Lung (tissue), 12 donors: ENCODE measurements around the gene BCL7B. TPM values are rescaled to one million over a fixed set of nuclear protein-coding genes. Genes with fewer than 3 reads are reported as not detected.

Experiments
- ATAC-seq: fragments of 200-7000 bp; cut with Tn5 transposase; one replicate; pipeline ENCODE4 v1.9.1; 2020; ENCODE audit warnings: moderate number of reproducible peaks; ENCODE audit not compliant: insufficient read depth, low FRiP score
- DNase-seq, 3 donors: peaks; one replicate each; pipeline ENCODE4 v3.0.0-alpha.2; 2013 to 2017
- H3K27ac ChIP-seq, 2 donors: one replicate each; pipeline ENCODE4 v1.5.1; 2013; ENCODE audit warnings: mild to moderate bottlenecking in 2 of 2, moderate library complexity in 2 of 2, control low read depth in 1 of 2, inconsistent platforms in 1 of 2, low read depth in 1 of 2, low read length in 1 of 2
- H3K27me3 ChIP-seq, 3 donors: one replicate each; pipeline ENCODE4 v1.5.1; 2013; ENCODE audit warnings: low read length in 2 of 3; ENCODE audit not compliant: control insufficient read depth in 3 of 3, insufficient read depth in 3 of 3
- H3K36me3 ChIP-seq, 4 donors: one replicate each; pipeline ENCODE4 v1.5.1; 2013; ENCODE audit warnings: low read length in 4 of 4, mild to moderate bottlenecking in 1 of 4, moderate library complexity in 1 of 4; ENCODE audit not compliant: control insufficient read depth in 4 of 4, insufficient read depth in 4 of 4
- H3K4me1 ChIP-seq, 5 donors: one replicate each; pipeline ENCODE4 v1.5.1; 2013; ENCODE audit warnings: low read length in 5 of 5, mild to moderate bottlenecking in 2 of 5, moderate library complexity in 1 of 5; ENCODE audit not compliant: control insufficient read depth in 5 of 5, insufficient read depth in 5 of 5
- H3K4me3 ChIP-seq: one replicate; pipeline ENCODE4 v1.5.1; 2013; ENCODE audit warnings: mild to moderate bottlenecking, control low read depth, moderate library complexity
- H3K9ac ChIP-seq, 2 donors: one replicate each; pipeline ENCODE4 v1.5.1; 2013; ENCODE audit warnings: low read length in 2 of 2, control low read depth in 1 of 2; ENCODE audit not compliant: insufficient read depth in 1 of 2
- H3K9me3 ChIP-seq, 4 donors: one replicate each; pipeline ENCODE4 v1.5.1; 2013; ENCODE audit warnings: low read length in 3 of 4, mild to moderate bottlenecking in 1 of 4, moderate library complexity in 1 of 4; ENCODE audit not compliant: control insufficient read depth in 4 of 4, insufficient read depth in 3 of 4
- WGBS, 2 donors: extraction: QIAGEN DNeasy Blood & Tissue Kit; methylation state at CpG; one replicate each; pipeline ENCODE4 v1.1.7; 2013; 5-methylcytosine and 5-hydroxymethylcytosine counted together
- polyA plus RNA-seq, 2 donors: library from polyadenylated mRNA; stranded (reverse); fragments of 200-250 nt; gene quantifications; one replicate each; pipeline ENCODE4 v1.2.1, GENCODE V29; 2013
- total RNA-seq, 2 donors: library from RNA; depleted of rRNA in 1 of 2; stranded (reverse); fragments of >200 nt in 1 of 2; gene quantifications; one replicate each; pipeline ENCODE4 v1.2.1, GENCODE V29; 2014 to 2021
- TF ChIP-seq, protein P1 (sequence below): IDR thresholded peaks from 2 replicates; pipeline ENCODE4 v1.5.1; 2012; ENCODE audit warnings: mild to moderate bottlenecking; ENCODE audit errors: control extremely low read depth, extremely low read depth
- donor health status: control.
- donor health status: control.
- donor health status: Bipolar disorder and iron deficiency.
- donor health status: healthy.
- donor health status: DM: yes; HTN: yes; CAD: no.

The BCL7B gene
- total and polyA plus RNA-seq, 4 donors: 17.7 to 71.0 (median 60.6) TPM

DNA sequence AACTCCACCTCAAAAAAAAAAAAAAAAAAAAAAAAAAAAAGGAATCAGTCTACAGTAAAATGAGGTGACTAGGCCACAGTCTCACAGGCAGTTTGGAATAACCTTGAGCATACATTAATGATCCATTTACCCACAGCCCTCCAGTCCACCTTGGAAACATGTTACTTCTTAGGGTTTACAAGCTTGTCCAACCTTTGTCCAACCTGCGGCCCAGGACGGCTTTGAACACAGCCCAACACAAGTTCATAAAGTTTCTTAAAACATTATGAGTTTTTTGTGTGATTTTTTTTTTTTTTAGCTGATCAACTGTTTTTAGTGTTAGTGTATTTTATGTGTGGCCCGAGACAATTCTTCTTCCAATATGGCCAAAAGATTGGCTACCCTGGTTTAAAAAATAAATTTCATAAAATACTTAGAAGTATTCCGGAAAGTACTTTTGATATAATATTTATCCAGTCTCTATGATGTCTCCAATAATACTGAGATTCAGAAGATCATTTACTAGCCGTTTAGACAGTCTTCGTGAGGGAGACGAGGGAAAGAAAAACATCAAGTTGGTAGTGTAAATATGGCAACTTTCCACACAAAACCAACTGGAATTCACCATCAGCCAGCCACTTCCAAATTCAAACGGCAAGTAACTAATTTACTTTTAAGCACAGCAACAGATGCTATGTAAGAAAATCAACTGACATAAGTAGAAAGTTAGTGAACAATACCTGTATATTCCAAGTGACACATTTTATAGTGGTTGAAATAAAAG, 45.3 kb downstream of the BCL7B start:
- TF ChIP-seq, protein P1, sequence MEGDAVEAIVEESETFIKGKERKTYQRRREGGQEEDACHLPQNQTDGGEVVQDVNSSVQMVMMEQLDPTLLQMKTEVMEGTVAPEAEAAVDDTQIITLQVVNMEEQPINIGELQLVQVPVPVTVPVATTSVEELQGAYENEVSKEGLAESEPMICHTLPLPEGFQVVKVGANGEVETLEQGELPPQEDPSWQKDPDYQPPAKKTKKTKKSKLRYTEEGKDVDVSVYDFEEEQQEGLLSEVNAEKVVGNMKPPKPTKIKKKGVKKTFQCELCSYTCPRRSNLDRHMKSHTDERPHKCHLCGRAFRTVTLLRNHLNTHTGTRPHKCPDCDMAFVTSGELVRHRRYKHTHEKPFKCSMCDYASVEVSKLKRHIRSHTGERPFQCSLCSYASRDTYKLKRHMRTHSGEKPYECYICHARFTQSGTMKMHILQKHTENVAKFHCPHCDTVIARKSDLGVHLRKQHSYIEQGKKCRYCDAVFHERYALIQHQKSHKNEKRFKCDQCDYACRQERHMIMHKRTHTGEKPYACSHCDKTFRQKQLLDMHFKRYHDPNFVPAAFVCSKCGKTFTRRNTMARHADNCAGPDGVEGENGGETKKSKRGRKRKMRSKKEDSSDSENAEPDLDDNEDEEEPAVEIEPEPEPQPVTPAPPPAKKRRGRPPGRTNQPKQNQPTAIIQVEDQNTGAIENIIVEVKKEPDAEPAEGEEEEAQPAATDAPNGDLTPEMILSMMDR: no peak
- H3K4me1 ChIP-seq: peaks cover 0 to 3% (median 0%) of the 10 kb centered on the region in 5 donors
- WGBS, 2 donors: 76 to 83% methylated on average over 8 of the region's 8 CpGs
- no peak overlapping the region for H3K4me3 ChIP-seq
- ATAC-seq (no peak), DNase-seq (no peak)
- no peaks in the 10 kb centered on the region for H3K27me3 ChIP-seq
- no peak overlapping the region for H3K9ac ChIP-seq
- H3K27ac ChIP-seq: no peak overlapping the region
- no peaks in the 10 kb centered on the region for H3K9me3 ChIP-seq
- H3K36me3 ChIP-seq: peaks cover 14 to 35% (median 24%) of the 10 kb centered on the region in 4 donors

DNA sequence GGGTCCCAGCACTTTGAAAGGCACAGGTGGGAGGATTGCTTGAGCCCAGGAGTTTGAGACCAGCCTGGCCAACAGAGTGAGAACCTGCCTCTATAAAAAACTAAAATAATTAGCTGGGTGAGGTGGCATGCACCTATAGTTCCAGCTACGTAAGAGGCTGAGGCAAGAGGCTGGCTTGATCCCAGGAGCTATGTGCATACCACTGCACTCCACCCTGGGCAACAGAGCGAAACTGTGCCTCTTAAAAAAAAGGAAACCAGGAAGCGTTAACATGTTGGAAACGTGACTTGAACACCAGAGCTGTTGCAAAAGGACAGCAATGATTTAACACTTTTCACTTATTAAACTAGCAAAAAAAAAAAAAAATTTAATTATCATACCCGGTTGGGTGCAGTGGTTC, 48.0 kb downstream of the BCL7B start:
- no peaks in the 10 kb centered on the region for H3K9me3 ChIP-seq
- TF ChIP-seq, protein P1: no peak
- H3K36me3 ChIP-seq: peaks cover 22 to 43% (median 26%) of the 10 kb centered on the region in 4 donors
- ATAC-seq (peak; percentile 66), DNase-seq (no peak)
- peaks cover 0 to 2% (median 0%) of the 10 kb centered on the region in 5 donors for H3K4me1 ChIP-seq
- no peaks in the 10 kb centered on the region for H3K27me3 ChIP-seq
- H3K27ac ChIP-seq: peak overlapping the region in 1 of 2 donors; percentile 40
- 54 to 70% methylated on average over 5 of the region's 5 CpGs for WGBS, 2 donors
- no peak overlapping the region for H3K9ac ChIP-seq
- no peak overlapping the region for H3K4me3 ChIP-seq

GRCh38 chr7:73507556-73507955, 49.9 kb downstream of the BCL7B start:
- Histone ChIP-seq H3K4me3 (no peak overlapping the region), H3K27ac (no peak overlapping the region), H3K27me3 (no peaks in the 10 kb centered on the region), H3K4me1 (peaks cover 0 to 2% (median 0%) of the 10 kb centered on the region in 5 donors), H3K9me3 (no peaks in the 10 kb centered on the region), H3K9ac (no peak overlapping the region), H3K36me3 (peaks cover 27 to 55% (median 38%) of the 10 kb centered on the region in 4 donors)
- DNase-seq (no peak), ATAC-seq (no peak)
- TF ChIP-seq, protein P1: no peak
- WGBS, 2 donors: 83 to 100% methylated on average over 2 of the region's 2 CpGs
